ENCODE results near the gene ATP9B. TPM values are rescaled to one million over a fixed set of nuclear protein-coding genes. Genes with fewer than 3 reads are reported as not detected.

Gene ATP9B
- total RNA-seq, 1 donor from 2014 or later, result 34.1 TPM

GRCh38 chr18:79356435-79356834 lies 287.2 kb downstream of the ATP9B start:
- Mint-ChIP-seq H3K4me1 (ENCODE audit: unreplicated experiment) (no peaks in the 10 kb centered on the region), H3K27me3 (no peaks in the 10 kb centered on the region), H3K36me3 (peaks cover 4% of the 10 kb centered on the region), H3K27ac (no peak overlapping the region), H3K9me3 (no peaks in the 10 kb centered on the region), H3K4me3 (no peak overlapping the region)
- no peak for DNase-seq (ENCODE audit: extremely low spot score, unreplicated experiment)
- no peak for TF ChIP-seq CTCF (conservative IDR thresholded peaks at IDR 0.05)

DNA sequence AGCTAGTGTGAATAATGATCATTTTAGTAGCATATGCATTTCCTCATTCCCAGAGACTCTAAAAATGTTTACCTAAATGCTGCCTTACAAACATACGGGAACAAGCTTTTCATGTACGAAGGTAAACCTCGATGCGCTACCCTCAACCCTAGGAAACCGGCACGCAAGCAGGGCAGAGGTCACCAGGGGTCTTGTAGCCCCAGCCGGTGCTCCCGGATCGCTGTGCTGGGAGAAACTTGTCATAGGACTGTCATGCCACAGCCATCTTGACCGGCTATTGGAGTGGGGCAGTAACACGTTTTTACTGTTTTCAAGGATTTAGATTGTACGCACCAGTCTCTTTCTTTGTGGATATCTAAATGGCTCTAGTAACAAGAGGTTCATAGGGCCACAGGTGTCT lies 291.7 kb downstream of the ATP9B start:
- no peaks in the 10 kb centered on the region for H3K27me3 Mint-ChIP-seq
- H3K9me3 Mint-ChIP-seq, result peaks cover 5% of the 10 kb centered on the region
- H3K36me3 Mint-ChIP-seq, result peaks cover 21% of the 10 kb centered on the region
- no peaks in the 10 kb centered on the region for H3K4me1 Mint-ChIP-seq (ENCODE audit: unreplicated experiment)
- DNase-seq (ENCODE audit: extremely low spot score, unreplicated experiment), result no peak
- H3K27ac Mint-ChIP-seq, result no peak overlapping the region
- no peak overlapping the region for H3K4me3 Mint-ChIP-seq
- no peak for TF ChIP-seq CTCF (conservative IDR thresholded peaks at IDR 0.05)

- Mint-ChIP-seq H3K4me3 (no peak overlapping the region), H3K36me3 (peaks cover 21% of the 10 kb centered on the region), H3K27me3 (no peaks in the 10 kb centered on the region), H3K9me3 (peaks cover 5% of the 10 kb centered on the region), H3K4me1 (ENCODE audit: unreplicated experiment) (peaks cover 6% of the 10 kb centered on the region), H3K27ac (no peak overlapping the region)
- TF ChIP-seq CTCF (conservative IDR thresholded peaks at IDR 0.05), result no peak
- no peak for DNase-seq (ENCODE audit: extremely low spot score, unreplicated experiment)
Observed at GRCh38 chr18:79361766-79362522, 292.8 kb downstream of the ATP9B start.

- H3K27ac Mint-ChIP-seq, result no peak overlapping the region
- no peak for TF ChIP-seq CTCF (conservative IDR thresholded peaks at IDR 0.05)
Observed at GRCh38 chr18:79365701-79366100, 296.5 kb downstream of the ATP9B start.

GRCh38 chr18:79366177-79367094 lies 297.2 kb downstream of the ATP9B start:
- DNase-seq (ENCODE audit: extremely low spot score, unreplicated experiment), result no peak
- Mint-ChIP-seq H3K4me1 (ENCODE audit: unreplicated experiment) (peaks cover 6% of the 10 kb centered on the region), H3K36me3 (peaks cover 17% of the 10 kb centered on the region), H3K27ac (no peak overlapping the region), H3K9me3 (peaks cover 5% of the 10 kb centered on the region), H3K27me3 (no peaks in the 10 kb centered on the region), H3K4me3 (no peak overlapping the region)
- no peak for TF ChIP-seq CTCF (conservative IDR thresholded peaks at IDR 0.05)

More at GRCh38 chr18:79365701-79366100, 296.5 kb downstream of the ATP9B start:
- Mint-ChIP-seq H3K27me3 (no peaks in the 10 kb centered on the region), H3K9me3 (peaks cover 5% of the 10 kb centered on the region), H3K36me3 (peaks cover 16% of the 10 kb centered on the region), H3K4me3 (no peak overlapping the region), H3K4me1 (ENCODE audit: unreplicated experiment) (peaks cover 6% of the 10 kb centered on the region)
- no peak for DNase-seq (ENCODE audit: extremely low spot score, unreplicated experiment)
